HEK293T (cell line): ENCODE results near the gene SLC35F3.

ENCODE experiments used
- ARNT ChIP-seq: fragments of 450-650 bp; IDR thresholded peaks from 2 replicates; pipeline ENCODE4 v1.6.1; 2017; ENCODE audit warnings: mild to moderate bottlenecking
- ELF4 ChIP-seq: fragments of 450-650 bp; IDR thresholded peaks from 2 replicates; pipeline ENCODE4 v1.6.1; 2017; ENCODE audit warnings: antibody characterized with exemption
- FOXA1 ChIP-seq: fragments of 450-650 bp; IDR thresholded peaks from 2 replicates; pipeline ENCODE4 v1.6.1; 2016; ENCODE audit warnings: mild to moderate bottlenecking
- FOXK2 ChIP-seq: fragments of 450-650 bp; IDR thresholded peaks from 2 replicates; pipeline ENCODE4 v1.6.1; 2016; ENCODE audit warnings: mild to moderate bottlenecking
- LEF1 ChIP-seq: fragments of 450-650 bp; IDR thresholded peaks from 2 replicates; pipeline ENCODE4 v1.6.1; 2017; ENCODE audit warnings: mild to moderate bottlenecking, borderline replicate concordance
- NFRKB ChIP-seq: fragments of 450-650 bp; IDR thresholded peaks from 2 replicates; pipeline ENCODE4 v1.6.1; 2016; ENCODE audit warnings: mild to moderate bottlenecking, moderate library complexity
- SP1 ChIP-seq: fragments of 450-650 bp; IDR thresholded peaks from 2 replicates; pipeline ENCODE4 v1.6.1; 2017
- TARDBP ChIP-seq: fragments of 450-650 bp; IDR thresholded peaks from 2 replicates; pipeline ENCODE4 v1.6.1; 2016
- ZNF384 ChIP-seq: fragments of 450-650 bp; IDR thresholded peaks from 2 replicates; pipeline ENCODE4 v1.6.1; 2016
- TF ChIP-seq, protein P1 (sequence below): fragments of 450-650 bp; IDR thresholded peaks from 2 replicates; pipeline ENCODE4 v1.6.1; 2016

- TF ChIP-seq SP1, result no peak
- no peak for TF ChIP-seq NFRKB
- no peak for TF ChIP-seq TARDBP
- TF ChIP-seq ELF4, result no peak
- no peak for TF ChIP-seq ZNF384
- no peak for TF ChIP-seq LEF1
- no peak for TF ChIP-seq FOXA1
- TF ChIP-seq, protein P1, sequence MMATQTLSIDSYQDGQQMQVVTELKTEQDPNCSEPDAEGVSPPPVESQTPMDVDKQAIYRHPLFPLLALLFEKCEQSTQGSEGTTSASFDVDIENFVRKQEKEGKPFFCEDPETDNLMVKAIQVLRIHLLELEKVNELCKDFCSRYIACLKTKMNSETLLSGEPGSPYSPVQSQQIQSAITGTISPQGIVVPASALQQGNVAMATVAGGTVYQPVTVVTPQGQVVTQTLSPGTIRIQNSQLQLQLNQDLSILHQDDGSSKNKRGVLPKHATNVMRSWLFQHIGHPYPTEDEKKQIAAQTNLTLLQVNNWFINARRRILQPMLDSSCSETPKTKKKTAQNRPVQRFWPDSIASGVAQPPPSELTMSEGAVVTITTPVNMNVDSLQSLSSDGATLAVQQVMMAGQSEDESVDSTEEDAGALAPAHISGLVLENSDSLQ, result no peak
- TF ChIP-seq FOXK2, result no peak
- no peak for TF ChIP-seq ARNT
These were observed 45.0 kb upstream of the SLC35F3 start for GRCh38 chr1:233859446-233859845.
